Measurements from ENCODE around the gene CDH10. TPM values are rescaled to one million over a fixed set of nuclear protein-coding genes. Genes with fewer than 3 reads are reported as not detected.

Gene CDH10
- total and polyA plus RNA-seq, 2 of the 4 experiments (the other 2 are of a cell fraction), result 0.18 to 0.21 TPM

DNA sequence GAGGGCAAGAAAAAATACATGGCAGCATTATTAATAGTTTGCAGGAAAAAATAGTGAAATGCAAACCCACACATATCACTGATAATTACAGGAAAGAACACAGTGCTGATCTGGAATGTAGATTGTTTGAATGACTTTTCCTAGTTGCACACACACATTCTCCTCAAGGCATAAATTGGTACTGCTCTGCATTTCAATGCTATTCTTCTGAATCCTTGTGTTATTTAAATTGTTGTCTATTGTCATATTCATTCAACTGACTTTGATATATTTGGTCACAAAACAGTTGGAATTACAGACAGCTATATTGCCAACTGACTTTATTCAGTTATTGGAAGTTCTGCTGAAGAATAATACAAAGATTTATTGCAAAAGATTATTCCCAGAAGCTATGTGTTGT, 139.5 kb downstream of the CDH10 start:
- no peaks in the 10 kb centered on the region for H3K36me3 ChIP-seq (ENCODE audit: control insufficient read depth, insufficient read depth, low read length)
- H3K23ac ChIP-seq (ENCODE audit: low read depth, low read length), result no peak overlapping the region
- H2AK5ac ChIP-seq (ENCODE audit: low read depth, low read length), result no peak overlapping the region
- no peak overlapping the region for H2BK20ac ChIP-seq (ENCODE audit: low read depth, low read length)
- no peak overlapping the region for H2AFZ ChIP-seq (replicated peaks; ENCODE audit: low read length, poor library complexity)
- H4K5ac ChIP-seq (ENCODE audit: low read depth, low read length), result no peak overlapping the region
- no TSS peak for BruUV-seq (replicated peaks)
- H3K4me3 ChIP-seq (ENCODE audit: insufficient read depth, low read depth, low read length), result no peak overlapping the region
- no peaks in the 10 kb centered on the region for H3K27me3 ChIP-seq (ENCODE audit: control insufficient read depth, insufficient read depth, low read length)
- H3K4me1 ChIP-seq (ENCODE audit: control insufficient read depth, insufficient read depth, low read length), result no peaks in the 10 kb centered on the region
- no peak overlapping the region for H2BK15ac ChIP-seq (ENCODE audit: low read depth, low read length)
- no peak overlapping the region for H2BK5ac ChIP-seq (ENCODE audit: low read depth, low read length, poor library complexity, severe bottlenecking)
- H3K9me3 ChIP-seq (ENCODE audit: control insufficient read depth, insufficient read depth, low read length), result no peaks in the 10 kb centered on the region; the same call in 1 of the 2 replicates
- H3K18ac ChIP-seq (ENCODE audit: low read depth, low read length), result no peak overlapping the region
- CTCF ChIA-PET, result no interaction called here
- H4K8ac ChIP-seq (ENCODE audit: low read depth in 2 of 2, low read length in 2 of 2), result no peak overlapping the region
- DNase-seq (no peak), ATAC-seq (ENCODE audit: low read depth) (no peak)
- H2BK120ac ChIP-seq (ENCODE audit: low read depth, low read length), result no peak overlapping the region
- no peak overlapping the region for H3K56ac ChIP-seq (ENCODE audit: extremely low read depth, insufficient read depth, low read length)
- no peaks in the 10 kb centered on the region for H3K79me1 ChIP-seq (ENCODE audit: low read depth in 1 of 2, low read length in 2 of 2)
- H3K9me1 ChIP-seq (ENCODE audit: insufficient read depth, low read length), result no peaks in the 10 kb centered on the region
- TF ChIP-seq RFX5 (IDR thresholded peaks at IDR 0.05; ENCODE audit: low read depth, low read length) (no peak), MAFK (IDR thresholded peaks at IDR 0.05; ENCODE audit: low read depth, low read length) (no peak), RAD21 (IDR thresholded peaks at IDR 0.05; ENCODE audit: low read length) (no peak), MXI1 (IDR thresholded peaks at IDR 0.05; ENCODE audit: borderline replicate concordance, low read depth, low read length) (no peak), BHLHE40 (IDR thresholded peaks at IDR 0.05; ENCODE audit: low read depth, low read length) (no peak), SMC3 (IDR thresholded peaks at IDR 0.05; ENCODE audit: low read depth, low read length) (no peak), POLR2A (IDR thresholded peaks at IDR 0.05; ENCODE audit: low read depth, low read length) (no peak), MAZ (IDR thresholded peaks at IDR 0.05; ENCODE audit: borderline replicate concordance, low read depth, low read length) (no peak), CEBPB (IDR thresholded peaks at IDR 0.05; ENCODE audit: low read depth, low read length) (no peak), NFE2L2 (IDR thresholded peaks at IDR 0.05; ENCODE audit: low read depth, low read length) (no peak), CHD1 (IDR thresholded peaks at IDR 0.05; ENCODE audit: low read depth, low read length) (no peak), RCOR1 (IDR thresholded peaks at IDR 0.05; ENCODE audit: insufficient replicate concordance, low read length) (no peak), FOS (IDR thresholded peaks at IDR 0.05; ENCODE audit: low read depth, low read length) (no peak)
- TF ChIP-seq, protein P1, sequence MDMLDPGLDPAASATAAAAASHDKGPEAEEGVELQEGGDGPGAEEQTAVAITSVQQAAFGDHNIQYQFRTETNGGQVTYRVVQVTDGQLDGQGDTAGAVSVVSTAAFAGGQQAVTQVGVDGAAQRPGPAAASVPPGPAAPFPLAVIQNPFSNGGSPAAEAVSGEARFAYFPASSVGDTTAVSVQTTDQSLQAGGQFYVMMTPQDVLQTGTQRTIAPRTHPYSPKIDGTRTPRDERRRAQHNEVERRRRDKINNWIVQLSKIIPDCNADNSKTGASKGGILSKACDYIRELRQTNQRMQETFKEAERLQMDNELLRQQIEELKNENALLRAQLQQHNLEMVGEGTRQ (IDR thresholded peaks at IDR 0.05; ENCODE audit: low read depth, low read length), result no peak
- TF ChIP-seq, protein P2, sequence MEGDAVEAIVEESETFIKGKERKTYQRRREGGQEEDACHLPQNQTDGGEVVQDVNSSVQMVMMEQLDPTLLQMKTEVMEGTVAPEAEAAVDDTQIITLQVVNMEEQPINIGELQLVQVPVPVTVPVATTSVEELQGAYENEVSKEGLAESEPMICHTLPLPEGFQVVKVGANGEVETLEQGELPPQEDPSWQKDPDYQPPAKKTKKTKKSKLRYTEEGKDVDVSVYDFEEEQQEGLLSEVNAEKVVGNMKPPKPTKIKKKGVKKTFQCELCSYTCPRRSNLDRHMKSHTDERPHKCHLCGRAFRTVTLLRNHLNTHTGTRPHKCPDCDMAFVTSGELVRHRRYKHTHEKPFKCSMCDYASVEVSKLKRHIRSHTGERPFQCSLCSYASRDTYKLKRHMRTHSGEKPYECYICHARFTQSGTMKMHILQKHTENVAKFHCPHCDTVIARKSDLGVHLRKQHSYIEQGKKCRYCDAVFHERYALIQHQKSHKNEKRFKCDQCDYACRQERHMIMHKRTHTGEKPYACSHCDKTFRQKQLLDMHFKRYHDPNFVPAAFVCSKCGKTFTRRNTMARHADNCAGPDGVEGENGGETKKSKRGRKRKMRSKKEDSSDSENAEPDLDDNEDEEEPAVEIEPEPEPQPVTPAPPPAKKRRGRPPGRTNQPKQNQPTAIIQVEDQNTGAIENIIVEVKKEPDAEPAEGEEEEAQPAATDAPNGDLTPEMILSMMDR (conservative IDR thresholded peaks at IDR 0.05; ENCODE audit: low read depth, low read length), result no peak
- TF ChIP-seq, protein P3, sequence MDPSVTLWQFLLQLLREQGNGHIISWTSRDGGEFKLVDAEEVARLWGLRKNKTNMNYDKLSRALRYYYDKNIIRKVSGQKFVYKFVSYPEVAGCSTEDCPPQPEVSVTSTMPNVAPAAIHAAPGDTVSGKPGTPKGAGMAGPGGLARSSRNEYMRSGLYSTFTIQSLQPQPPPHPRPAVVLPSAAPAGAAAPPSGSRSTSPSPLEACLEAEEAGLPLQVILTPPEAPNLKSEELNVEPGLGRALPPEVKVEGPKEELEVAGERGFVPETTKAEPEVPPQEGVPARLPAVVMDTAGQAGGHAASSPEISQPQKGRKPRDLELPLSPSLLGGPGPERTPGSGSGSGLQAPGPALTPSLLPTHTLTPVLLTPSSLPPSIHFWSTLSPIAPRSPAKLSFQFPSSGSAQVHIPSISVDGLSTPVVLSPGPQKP (IDR thresholded peaks at IDR 0.05; ENCODE audit: borderline replicate concordance, low read depth, low read length), result no peak
- H3K4me2 ChIP-seq (ENCODE audit: low read depth, low read length), result no peak overlapping the region
- H4K91ac ChIP-seq (ENCODE audit: insufficient read depth, low read depth, low read length), result no peak overlapping the region
- H3K14ac ChIP-seq (replicated peaks; ENCODE audit: low read depth, low read length), result no peak overlapping the region
- POLR2A ChIA-PET (ENCODE audit: unreplicated experiment), result no interaction called here
- dilution Hi-C loops (cut with HindIII; ENCODE audit: low sequenced_read_pairs, unreplicated experiment) (no loop called here), intact Hi-C loops (cut with micrococcal nuclease) (no loop called here), in situ Hi-C loops (cut with MboI; ENCODE audit: low sequenced_read_pairs) (no loop called here)
- H3K27ac ChIP-seq (ENCODE audit: insufficient read depth, low read length), result no peak overlapping the region
- no peaks in the 10 kb centered on the region for H4K20me1 ChIP-seq (ENCODE audit: insufficient read depth, low read length)
- H2AK9ac ChIP-seq (replicated peaks; ENCODE audit: low read depth, low read length, poor library complexity), result no peak overlapping the region
- no peak overlapping the region for H3K9ac ChIP-seq (ENCODE audit: low read depth, low read length)
- H3K4ac ChIP-seq (ENCODE audit: low read depth, low read length), result no peak overlapping the region

All from IMR-90 (cell line).